Measurements from ENCODE around the gene KIF6.

KIF6 gene

GRCh38 chr6:39546731-39547130 is 178.5 kb downstream of the KIF6 start:
- DNase-seq: no peak
- Histone ChIP-seq H3K36me3 (ENCODE audit: insufficient read depth, low read length) (no peaks in the 10 kb centered on the region), H3K27ac (ENCODE audit: low read length) (no peak overlapping the region), H3K79me2 (ENCODE audit: insufficient read depth, low read length) (no peaks in the 10 kb centered on the region), H4K20me1 (ENCODE audit: insufficient read depth, low read length) (no peaks in the 10 kb centered on the region), H3K9me3 (ENCODE audit: insufficient read depth, low read length, severe bottlenecking) (no peaks in the 10 kb centered on the region), H3K4me3 (ENCODE audit: low read depth in 1 of 2, low read length in 2 of 2) (no peak overlapping the region), H3K9ac (ENCODE audit: low read depth, low read length) (no peak overlapping the region), H3K4me1 (ENCODE audit: insufficient read depth, low read length) (no peaks in the 10 kb centered on the region), H3K4me2 (ENCODE audit: insufficient read depth, low read length) (no peak overlapping the region), H3K27me3 (ENCODE audit: insufficient read depth, low read length, poor library complexity) (peaks cover 5% of the 10 kb centered on the region), H2AFZ (ENCODE audit: low read depth, low read length) (no peak overlapping the region)
- no peak for ATAC-seq (ENCODE audit: insufficient read depth, low read depth)
- TF ChIP-seq CTCF (IDR thresholded peaks at IDR 0.05; ENCODE audit: borderline replicate concordance, extremely low read depth, low read length, poor library complexity, severe bottlenecking): no peak
- no peak for TF ChIP-seq EZH2 (IDR thresholded peaks at IDR 0.05; ENCODE audit: borderline replicate concordance, low read depth, low read length, severe bottlenecking)

GRCh38 chr6:39543950-39544349 is 181.3 kb downstream of the KIF6 start:
- Histone ChIP-seq H3K4me3 (ENCODE audit: low read depth in 1 of 2, low read length in 2 of 2) (no peak overlapping the region), H3K27me3 (ENCODE audit: insufficient read depth, low read length, poor library complexity) (peaks cover 5% of the 10 kb centered on the region), H3K9me3 (ENCODE audit: insufficient read depth, low read length, severe bottlenecking) (no peaks in the 10 kb centered on the region), H2AFZ (ENCODE audit: low read depth, low read length) (no peak overlapping the region), H3K9ac (ENCODE audit: low read depth, low read length) (no peak overlapping the region), H3K4me1 (ENCODE audit: insufficient read depth, low read length) (no peaks in the 10 kb centered on the region), H3K27ac (ENCODE audit: low read length) (no peak overlapping the region), H3K4me2 (ENCODE audit: insufficient read depth, low read length) (no peak overlapping the region), H4K20me1 (ENCODE audit: insufficient read depth, low read length) (no peaks in the 10 kb centered on the region), H3K36me3 (ENCODE audit: insufficient read depth, low read length) (no peaks in the 10 kb centered on the region), H3K79me2 (ENCODE audit: insufficient read depth, low read length) (no peaks in the 10 kb centered on the region)
- ATAC-seq (ENCODE audit: insufficient read depth, low read depth): no peak
- DNase-seq: no peak
- TF ChIP-seq EZH2 (IDR thresholded peaks at IDR 0.05; ENCODE audit: borderline replicate concordance, low read depth, low read length, severe bottlenecking): no peak
- TF ChIP-seq CTCF (IDR thresholded peaks at IDR 0.05; ENCODE audit: borderline replicate concordance, extremely low read depth, low read length, poor library complexity, severe bottlenecking): no peak

GRCh38 chr6:39543095-39543494 is 182.1 kb downstream of the KIF6 start:
- Histone ChIP-seq H3K79me2 (ENCODE audit: insufficient read depth, low read length) (no peaks in the 10 kb centered on the region), H4K20me1 (ENCODE audit: insufficient read depth, low read length) (no peaks in the 10 kb centered on the region), H3K4me3 (ENCODE audit: low read depth in 1 of 2, low read length in 2 of 2) (no peak overlapping the region), H3K4me1 (ENCODE audit: insufficient read depth, low read length) (no peaks in the 10 kb centered on the region), H2AFZ (ENCODE audit: low read depth, low read length) (no peak overlapping the region), H3K9ac (ENCODE audit: low read depth, low read length) (no peak overlapping the region), H3K27me3 (ENCODE audit: insufficient read depth, low read length, poor library complexity) (peaks cover 5% of the 10 kb centered on the region), H3K27ac (ENCODE audit: low read length) (no peak overlapping the region), H3K4me2 (ENCODE audit: insufficient read depth, low read length) (no peak overlapping the region), H3K36me3 (ENCODE audit: insufficient read depth, low read length) (no peaks in the 10 kb centered on the region), H3K9me3 (ENCODE audit: insufficient read depth, low read length, severe bottlenecking) (no peaks in the 10 kb centered on the region)
- no peak for TF ChIP-seq CTCF (IDR thresholded peaks at IDR 0.05; ENCODE audit: borderline replicate concordance, extremely low read depth, low read length, poor library complexity, severe bottlenecking)
- no peak for TF ChIP-seq EZH2 (IDR thresholded peaks at IDR 0.05; ENCODE audit: borderline replicate concordance, low read depth, low read length, severe bottlenecking)
- DNase-seq: no peak
- ATAC-seq (ENCODE audit: insufficient read depth, low read depth): no peak

GRCh38 chr6:39540454-39540853 is 184.8 kb downstream of the KIF6 start:
- Histone ChIP-seq H4K20me1 (ENCODE audit: insufficient read depth, low read length) (no peaks in the 10 kb centered on the region), H3K4me1 (ENCODE audit: insufficient read depth, low read length) (no peaks in the 10 kb centered on the region), H3K79me2 (ENCODE audit: insufficient read depth, low read length) (no peaks in the 10 kb centered on the region), H3K4me3 (ENCODE audit: low read depth in 1 of 2, low read length in 2 of 2) (no peak overlapping the region), H3K27ac (ENCODE audit: low read length) (no peak overlapping the region), H3K9me3 (ENCODE audit: insufficient read depth, low read length, severe bottlenecking) (no peaks in the 10 kb centered on the region), H3K36me3 (ENCODE audit: insufficient read depth, low read length) (no peaks in the 10 kb centered on the region), H3K27me3 (ENCODE audit: insufficient read depth, low read length, poor library complexity) (no peaks in the 10 kb centered on the region), H3K9ac (ENCODE audit: low read depth, low read length) (no peak overlapping the region), H2AFZ (ENCODE audit: low read depth, low read length) (no peak overlapping the region), H3K4me2 (ENCODE audit: insufficient read depth, low read length) (no peak overlapping the region)
- ATAC-seq (ENCODE audit: insufficient read depth, low read depth) (no peak), DNase-seq (no peak)
- no peak for TF ChIP-seq CTCF (IDR thresholded peaks at IDR 0.05; ENCODE audit: borderline replicate concordance, extremely low read depth, low read length, poor library complexity, severe bottlenecking)
- TF ChIP-seq EZH2 (IDR thresholded peaks at IDR 0.05; ENCODE audit: borderline replicate concordance, low read depth, low read length, severe bottlenecking): no peak
